GM19239 (cell line): ENCODE data around the gene TAS2R1.
"Not testable (repeated sequence)": the region's sequence is repeated elsewhere in the genome, so short reads cannot be mapped to it uniquely, and the experiment has no call there.

Experiments
- DNase-seq: peaks from one replicate; pipeline ENCODE4 v3.0.0; 2011; ENCODE audit warnings: low spot score; ENCODE audit not compliant: insufficient read length
- FAIRE-seq: peaks from 2 replicates; lab custom pipeline; 2011; peaks lifted over from hg19 to GRCh38; lab: Jason Lieb, UNC

The TAS2R1 gene

DNA sequence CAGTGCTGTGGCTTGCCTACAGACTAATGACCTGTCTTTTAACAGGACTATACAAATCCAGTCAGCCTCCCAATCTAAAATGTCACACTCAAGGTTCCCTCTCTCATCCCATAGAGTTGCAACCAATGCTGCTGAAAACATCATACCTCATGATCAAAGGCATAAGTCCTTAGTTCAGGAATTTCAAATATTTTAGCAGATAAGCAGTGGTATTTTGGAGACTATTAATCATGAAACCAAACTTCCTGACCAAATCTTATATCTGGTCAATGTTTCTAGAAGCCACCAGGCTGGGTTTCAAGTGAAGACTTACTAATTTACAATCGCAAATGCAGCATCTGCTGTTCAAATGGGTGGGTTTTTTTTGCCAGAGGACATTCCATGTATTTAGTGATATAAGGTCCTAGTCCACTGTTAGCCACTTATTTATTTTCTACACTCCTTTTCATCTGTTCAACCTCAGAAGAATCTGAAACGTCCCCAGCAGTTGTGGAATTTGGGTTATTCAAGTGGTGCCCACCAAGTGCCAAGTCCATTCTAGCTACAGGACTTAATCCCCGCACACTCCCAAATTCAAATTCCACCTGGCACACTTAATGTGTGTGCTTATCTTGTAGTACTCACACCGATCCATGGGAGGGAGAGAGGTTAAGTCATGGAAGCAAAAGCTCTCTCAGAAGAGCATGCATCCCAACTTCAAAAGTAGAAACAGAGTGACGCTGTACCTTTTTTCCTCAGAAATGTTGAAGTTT lies 5.8 kb downstream of the TAS2R1 start:
- FAIRE-seq: no peak

DNA sequence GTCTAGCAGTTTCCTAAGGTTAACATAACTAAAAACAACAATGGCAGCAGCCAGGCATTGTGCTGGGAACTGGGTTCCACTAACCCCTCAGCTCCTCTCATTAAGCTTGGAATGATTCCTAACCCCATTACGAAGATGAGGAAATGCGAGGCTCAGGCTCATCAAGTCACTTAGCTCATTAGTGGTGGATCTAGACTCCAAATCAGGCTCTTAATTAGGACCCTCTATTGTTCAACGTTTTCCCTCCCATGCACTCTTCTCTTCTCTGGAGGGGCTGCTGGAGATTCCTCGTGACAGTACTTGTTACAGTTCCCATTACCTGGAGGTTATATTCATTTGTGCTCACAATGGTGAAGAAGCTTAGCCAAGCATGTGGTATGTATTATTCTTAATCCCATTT lies 6.5 kb downstream of the TAS2R1 start:
- no peak for FAIRE-seq

More for the DNA sequence above, 5.8 kb downstream of the TAS2R1 start:
- DNase-seq: no peak

DNA sequence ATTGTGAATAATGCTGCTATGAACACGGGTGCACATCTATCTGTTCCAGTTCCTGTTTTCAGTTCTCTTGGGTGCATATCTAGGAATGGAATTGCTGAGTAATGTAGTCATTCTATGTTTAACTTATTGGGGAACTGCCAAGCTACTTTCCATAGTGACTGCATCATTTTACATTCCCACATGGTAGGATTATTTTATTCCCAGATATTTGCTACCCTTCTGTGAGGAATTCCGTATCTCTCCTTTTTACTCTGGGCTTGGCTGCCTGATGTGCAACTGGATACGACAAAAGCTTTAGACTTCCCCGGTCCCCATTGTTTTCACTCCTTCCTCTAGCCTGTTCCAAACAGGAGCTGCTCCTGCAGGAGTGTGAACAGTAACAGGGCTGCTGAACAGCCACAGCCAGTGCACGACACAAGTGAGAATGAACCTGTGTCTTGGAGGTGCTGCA lies 7.2 kb downstream of the TAS2R1 start:
- DNase-seq (no peak), FAIRE-seq (no peak)

More for the DNA sequence above, 6.5 kb downstream of the TAS2R1 start:
- no peak for DNase-seq

DNA sequence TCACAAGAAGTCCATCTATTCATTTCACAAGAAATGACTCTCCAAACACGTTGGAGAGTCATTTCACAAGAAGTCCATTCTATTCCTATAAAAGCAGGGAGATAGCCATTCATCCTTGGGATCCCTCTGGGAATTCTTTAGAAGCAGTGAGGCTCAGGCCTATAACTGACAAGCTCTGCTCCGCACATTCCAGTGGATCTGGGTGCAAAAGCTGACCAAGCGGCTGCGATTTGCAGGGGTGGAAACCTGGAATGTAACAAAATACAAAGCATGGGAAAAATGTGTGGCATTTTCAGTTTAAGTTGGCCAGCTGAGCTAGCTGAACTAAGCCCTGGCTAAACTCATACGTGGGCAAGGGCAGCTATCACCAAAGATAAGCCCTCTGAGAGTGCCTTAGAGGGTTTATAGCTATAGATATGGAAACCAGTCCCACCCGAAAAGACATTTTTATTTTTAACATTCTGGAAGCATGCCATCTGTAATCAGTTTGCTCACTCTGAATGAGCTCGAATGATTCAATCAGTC lies 8.7 kb downstream of the TAS2R1 start:
- FAIRE-seq (no peak), DNase-seq (no peak)

DNA sequence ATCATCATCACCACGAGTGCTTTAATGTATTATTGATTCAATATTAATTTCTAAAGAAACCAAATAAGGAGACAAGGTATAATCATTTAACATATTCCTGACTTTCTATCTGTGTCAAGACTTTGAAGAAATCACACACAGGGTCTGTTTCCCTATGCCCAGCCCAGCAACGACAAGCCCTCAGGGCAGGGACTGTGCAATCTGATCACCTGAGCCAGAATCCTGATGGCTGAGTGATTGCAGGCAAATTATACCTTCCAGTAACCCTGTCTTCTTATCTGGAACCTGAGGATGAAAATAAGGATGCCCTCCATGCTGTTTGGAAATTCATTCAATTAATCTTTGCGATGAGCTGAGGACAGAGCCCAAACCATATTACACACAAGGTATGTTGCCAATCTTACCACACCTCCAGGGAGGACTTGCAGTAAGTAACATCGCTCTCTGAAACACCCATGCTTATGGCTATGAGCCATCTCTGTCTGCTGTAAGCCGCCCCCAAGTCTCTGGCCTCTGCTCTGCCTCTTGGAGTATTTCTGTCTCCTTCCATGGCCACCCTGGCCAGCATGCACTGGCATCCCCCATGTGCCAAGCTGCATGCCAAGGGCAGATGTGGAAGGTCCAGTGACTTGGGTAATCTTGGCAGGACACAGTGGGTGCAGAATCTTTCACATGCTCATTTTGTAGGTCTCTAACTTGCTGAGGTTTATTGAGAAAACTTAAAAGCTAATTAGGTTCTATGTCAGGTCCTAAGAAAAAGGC lies 10.6 kb downstream of the TAS2R1 start:
- no peak for FAIRE-seq
- no peak for DNase-seq

DNA sequence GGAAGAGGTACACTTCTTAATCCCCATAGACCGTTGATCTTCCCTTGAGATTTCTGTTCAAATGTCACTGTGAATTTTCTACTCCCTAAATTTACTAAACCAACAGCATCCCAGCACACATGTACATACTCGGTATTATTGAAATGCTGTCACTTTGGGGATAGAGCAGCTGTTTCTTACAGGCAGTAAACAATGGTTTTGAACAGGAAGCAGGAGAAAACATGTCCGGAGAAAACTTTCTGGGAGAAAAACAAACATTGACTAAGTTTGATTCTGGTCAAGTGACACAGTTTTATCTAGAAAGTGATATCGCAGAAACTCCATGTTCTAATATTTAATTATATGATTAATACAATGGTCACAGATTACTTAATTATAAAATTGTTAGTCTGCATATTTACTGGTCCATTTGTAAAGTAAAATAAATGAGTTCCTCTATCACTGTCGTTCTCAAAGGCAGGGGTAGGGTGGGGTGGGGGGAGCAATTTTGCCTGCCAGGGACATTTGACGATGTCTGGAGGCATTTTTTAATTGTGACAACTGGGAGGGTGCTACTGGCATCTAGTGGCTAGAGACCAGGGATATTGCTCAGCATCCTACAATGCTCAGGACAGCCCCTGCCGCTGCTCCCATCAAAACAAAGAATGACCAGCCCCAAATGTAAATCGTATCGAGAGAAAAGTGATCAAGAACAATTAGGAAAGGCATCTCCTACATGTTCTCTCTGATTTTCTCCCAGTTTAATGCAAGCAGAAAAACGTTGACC lies 12.2 kb downstream of the TAS2R1 start:
- DNase-seq: no peak
- FAIRE-seq: no peak

DNA sequence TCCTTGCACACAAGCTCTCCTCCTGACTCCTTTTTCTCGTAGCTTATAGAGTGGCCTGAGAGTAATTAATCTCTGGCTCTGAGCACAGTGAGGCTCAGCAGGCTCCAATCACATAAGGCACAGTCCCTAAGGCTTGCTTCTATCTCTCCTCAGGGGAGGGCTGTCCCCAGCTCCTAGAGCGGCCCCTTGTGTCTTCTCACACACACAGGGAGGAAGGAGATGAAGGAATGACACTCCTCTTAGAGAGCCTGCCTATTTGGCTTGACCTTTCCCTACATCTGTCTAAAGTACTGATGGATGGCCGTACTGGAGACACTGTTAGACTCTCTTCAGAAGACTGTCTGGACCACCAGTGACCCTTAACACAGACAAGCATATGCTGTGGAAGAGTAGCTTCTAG lies 12.9 kb downstream of the TAS2R1 start:
- FAIRE-seq (no peak), DNase-seq (no peak)

DNA sequence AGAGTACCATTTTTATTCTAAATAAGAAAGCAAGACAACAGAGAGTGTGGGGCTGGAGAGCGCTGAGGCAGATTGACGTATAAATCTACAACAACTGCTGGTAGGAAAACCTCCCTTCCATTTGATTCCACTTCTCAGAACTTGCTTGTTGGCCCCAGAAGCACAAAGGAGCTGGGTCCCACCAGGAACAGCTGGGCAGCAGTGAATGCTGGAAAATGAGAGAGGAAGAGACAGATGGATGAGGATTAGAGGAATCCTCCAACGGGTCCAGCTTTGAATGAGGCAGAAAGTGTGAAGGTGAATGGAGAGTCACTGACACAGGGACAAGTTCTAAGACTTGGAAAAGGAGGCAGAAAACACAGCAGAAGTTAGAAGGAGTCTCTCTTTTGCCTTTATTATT lies 14.8 kb downstream of the TAS2R1 start:
- no peak for DNase-seq
- FAIRE-seq: no peak

DNA sequence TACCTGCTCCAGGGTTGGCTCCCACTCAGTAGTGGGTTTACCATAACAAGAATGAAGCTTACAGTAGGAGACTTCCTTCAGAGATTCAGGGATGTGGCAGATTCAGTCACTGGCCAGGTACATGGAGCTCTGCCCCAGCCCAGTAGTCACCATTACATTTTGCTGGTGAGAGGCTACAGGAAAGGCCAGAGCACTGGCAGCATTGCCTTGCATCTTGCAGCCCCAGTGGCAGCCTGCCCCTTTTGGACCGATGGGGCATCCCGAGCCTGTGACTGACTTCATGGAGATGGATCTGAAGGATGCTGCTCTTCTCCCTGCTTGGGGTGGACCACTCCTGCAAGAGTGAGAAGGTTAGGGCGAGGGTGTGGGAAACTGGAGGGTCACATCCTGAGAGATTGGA lies 16.8 kb downstream of the TAS2R1 start:
- DNase-seq: no peak
- no peak for FAIRE-seq

DNA sequence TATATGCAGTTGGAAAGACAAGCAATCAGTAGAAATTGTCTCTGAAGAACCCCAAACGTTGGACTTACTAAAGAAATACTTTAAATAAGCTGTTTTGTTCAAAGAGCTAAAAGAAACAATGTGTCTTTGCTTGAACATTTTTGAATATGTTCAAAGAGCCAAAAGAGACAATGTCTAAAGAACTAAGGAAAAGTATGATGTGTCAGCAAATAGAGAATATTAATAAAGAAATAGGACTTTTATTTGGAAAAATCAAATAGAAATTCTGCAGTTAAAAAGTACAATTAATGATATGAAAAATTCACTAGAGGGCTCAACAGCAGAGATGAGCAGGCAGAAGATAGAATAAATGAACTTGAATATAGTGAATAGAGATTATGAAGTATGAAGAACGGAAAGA lies 19.2 kb downstream of the TAS2R1 start:
- DNase-seq (no peak), FAIRE-seq (no peak)

DNA sequence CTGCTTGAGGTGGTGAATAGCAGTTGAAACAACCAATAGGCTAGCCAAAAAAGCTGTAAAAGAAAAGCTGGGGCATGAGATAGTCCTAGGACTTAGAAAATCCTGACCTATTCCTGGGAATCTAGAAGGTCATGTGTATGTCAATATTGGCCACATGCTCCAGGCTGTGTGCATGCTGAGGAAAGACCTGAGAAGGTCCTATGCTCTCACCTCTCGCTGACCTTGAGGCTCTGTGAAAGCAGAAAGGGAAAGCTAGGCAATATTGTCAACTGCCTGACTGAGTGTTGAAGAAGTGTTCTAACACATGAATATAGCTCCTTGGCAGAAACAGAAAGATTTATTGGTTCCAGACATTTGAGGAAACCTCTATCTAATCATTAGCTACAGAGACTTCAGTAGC lies 19.8 kb downstream of the TAS2R1 start:
- no peak for FAIRE-seq

DNA sequence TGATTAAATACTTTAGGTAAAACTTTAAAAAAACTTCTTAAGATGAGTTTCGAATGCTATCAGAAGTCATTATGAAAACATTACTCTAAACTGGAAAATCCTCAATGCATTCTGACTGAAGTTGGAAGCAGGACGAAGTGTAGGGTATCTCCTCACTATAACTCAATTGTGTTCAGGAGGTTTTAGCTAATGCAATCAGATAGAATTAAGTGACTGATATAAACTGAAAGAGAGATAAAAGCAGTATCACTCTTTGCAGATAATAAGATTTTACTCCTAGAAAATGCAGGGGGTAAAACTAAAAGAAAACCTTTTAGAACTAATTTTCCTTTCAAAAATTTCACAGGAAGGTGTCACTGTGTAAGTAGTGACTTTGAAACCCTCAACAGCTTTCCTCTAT lies 22.1 kb downstream of the TAS2R1 start:
- FAIRE-seq (no peak), DNase-seq (no peak)

More for the DNA sequence above, 19.8 kb downstream of the TAS2R1 start:
- no peak for DNase-seq

DNA sequence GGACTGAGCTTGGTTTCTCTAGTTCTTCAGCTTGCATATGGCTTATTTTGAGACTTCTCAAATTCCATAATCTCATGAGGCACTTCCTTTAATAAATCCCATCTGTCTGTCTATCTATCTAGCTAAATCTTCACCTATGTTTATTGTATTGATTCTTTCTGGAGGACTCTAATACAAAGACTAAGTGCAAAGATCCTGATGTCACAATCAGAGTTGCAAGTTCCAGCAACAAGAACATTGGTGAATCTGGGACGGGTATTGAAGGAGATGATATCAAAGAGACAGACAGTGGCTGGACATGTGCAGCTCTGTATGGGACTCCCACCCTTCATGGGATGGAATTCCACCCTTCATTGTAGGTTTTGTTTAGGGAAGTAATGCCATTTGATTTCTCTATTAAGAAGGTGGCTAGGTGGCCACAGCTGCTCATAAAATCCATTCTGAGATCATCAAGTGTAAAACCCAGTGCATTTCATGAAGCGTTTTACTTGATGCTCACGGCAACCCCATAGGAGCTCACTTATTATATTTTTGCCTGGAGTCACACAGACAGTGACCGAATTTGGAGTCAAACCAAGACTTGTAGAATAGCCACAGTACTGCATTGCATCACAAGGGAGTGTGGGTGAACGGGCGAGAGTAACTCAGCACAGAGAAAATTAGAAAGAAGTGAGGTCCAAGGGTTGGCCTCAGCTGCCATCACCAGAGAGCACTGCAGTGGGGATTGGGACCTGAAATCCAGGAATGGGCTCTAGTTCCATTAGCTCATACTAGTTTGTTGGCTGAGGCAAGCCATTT lies 24.9 kb downstream of the TAS2R1 start:
- FAIRE-seq (no peak), DNase-seq (no peak)

DNA sequence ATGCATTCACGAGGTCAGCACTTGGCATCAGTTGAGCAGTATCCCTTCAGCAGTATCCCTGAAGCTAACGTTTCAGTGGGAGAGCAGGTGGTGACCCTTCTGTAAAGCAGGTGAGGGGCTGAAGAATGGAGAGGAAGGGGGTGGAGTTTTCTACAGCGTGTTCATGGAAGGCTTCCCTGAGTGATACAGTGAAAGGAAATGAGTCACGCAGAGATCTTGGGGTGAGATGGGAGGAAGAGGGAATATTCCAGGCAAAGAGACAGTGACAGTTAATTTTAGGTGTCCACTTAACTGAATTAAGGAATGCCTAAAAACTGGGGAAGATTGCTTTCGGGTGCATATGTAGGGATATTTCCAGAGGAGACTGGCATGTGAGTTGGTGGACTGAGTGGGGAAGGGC lies 25.7 kb downstream of the TAS2R1 start:
- FAIRE-seq (no peak), DNase-seq (no peak)

DNA sequence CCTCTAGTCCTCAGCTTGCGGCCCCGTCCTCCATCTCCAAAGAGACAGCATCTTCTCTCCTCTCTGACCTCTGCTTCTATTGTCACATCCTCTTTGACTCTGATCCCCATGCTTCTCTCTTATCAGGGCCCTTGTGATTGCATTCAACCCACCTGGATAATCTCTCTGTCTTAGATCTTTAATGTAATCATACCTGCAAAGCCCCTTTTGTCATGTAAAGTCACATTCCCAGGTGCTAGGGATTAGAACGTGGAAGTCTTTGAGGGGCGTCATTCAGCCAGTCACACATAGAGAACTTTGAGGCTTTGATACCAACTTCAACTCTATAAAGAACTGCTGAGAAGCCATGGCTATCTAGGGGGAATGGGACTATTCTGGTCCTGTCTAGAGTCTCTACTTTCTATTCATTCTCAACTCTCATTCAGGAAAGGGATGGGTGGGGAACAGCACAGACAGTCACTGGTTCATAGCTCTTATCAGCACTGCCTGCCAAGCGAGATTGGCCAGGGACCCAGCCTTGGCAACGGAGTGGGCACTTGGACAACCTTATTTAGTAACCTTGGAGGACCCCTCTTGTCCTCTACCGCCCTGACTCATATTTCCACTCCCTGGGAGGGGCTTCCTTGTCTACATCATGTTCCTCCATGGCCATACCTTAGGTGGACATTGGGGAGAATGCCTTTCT lies 29.0 kb downstream of the TAS2R1 start:
- DNase-seq: no peak
- no peak for FAIRE-seq

DNA sequence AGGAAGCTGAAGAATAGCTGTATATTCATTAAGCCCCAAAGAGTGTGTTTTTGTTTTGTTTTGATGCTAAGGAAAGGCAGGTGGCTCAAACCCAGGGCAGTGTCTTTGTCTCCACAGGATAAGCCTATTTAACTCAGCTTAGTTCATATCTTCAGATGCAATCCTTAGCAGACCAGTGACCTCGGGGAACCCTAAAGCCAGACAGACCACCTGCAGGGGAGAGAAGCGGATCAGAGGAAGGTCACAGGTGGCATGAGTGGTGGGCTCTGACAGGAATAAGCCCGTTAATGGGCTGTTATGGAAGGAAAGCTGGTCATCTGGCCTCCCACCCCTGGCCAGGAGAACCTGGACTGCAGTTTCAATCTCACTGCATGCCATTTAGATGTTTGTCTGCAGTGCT lies 30.8 kb downstream of the TAS2R1 start:
- DNase-seq (no peak), FAIRE-seq (no peak)

DNA sequence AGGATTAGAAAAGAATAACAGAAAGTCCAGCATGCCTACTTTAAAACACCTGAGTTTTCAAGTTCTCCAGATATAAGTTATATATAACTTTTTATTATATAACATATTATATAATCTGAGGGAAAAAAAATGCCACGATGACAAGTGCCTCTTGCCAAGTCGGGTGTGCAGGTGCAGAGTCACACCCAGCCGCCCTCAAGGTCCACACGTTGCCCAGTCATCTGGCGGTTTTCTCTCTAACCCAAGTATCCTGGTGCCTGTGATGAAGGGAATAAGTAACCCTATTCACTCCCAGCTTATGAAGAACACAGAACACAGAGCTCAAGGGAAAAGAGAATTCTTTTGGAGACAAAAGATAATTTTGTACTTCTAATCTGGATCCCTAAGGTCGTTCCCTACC lies 31.8 kb downstream of the TAS2R1 start:
- not testable (repeated sequence) for FAIRE-seq, DNase-seq

DNA sequence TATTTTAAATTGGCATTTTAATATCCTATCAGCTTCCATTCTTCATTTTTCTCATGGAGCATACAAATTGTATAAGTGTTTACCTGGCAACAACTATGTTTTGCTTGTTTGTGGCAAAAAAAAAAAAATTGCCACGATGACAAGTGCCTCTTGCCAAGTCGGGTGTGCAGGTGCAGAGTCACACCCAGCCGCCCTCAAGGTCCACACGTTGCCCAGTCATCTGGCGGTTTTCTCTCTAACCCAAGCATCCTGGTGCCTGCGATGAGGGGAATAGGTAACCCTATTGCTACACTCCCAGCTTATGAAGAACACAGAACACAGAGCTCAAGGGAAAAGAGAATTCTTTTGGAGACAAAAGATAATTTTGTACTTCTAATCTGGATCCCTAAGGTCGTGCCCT lies 32.8 kb downstream of the TAS2R1 start:
- not testable (repeated sequence) for DNase-seq

DNA sequence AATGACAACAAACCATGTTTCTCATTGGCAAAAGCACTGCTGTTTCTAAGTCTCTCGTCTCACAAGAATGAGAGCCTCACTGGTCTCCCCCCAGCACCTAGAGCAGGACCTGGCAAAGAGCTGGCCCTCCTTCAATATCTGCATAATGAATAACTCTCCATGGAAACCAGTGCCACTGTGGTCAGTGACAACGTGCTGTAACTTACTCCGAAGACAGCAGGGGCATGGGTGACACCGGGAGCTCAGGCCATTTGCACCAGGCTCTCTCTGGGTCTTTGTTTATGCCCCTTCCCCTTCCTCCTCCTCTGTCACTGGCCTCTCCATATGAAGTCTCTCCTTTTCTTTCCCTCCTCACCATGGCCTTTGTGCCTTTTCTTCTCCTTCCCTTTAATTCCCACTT lies 33.3 kb downstream of the TAS2R1 start:
- FAIRE-seq: no peak
- DNase-seq: no peak

More for the DNA sequence above, 32.8 kb downstream of the TAS2R1 start:
- not testable (repeated sequence) for FAIRE-seq
